SU-DHL-6 (cell line): ENCODE results near the gene RUNX2.
"Not testable (repeated sequence)": the region's sequence is repeated elsewhere in the genome, so short reads cannot be mapped to it uniquely, and the experiment has no call there.

ENCODE experiments used
- H2AFZ ChIP-seq: fragments of 200-600 bp; sonication (generic); 2 replicates; pipeline ENCODE4 v1.6.1; 2014; ENCODE audit warnings: low read depth, mild to moderate bottlenecking, moderate library complexity, mixed read lengths, antibody characterized with exemption, low read length; ENCODE audit not compliant: severe bottlenecking
- H3F3A ChIP-seq: fragments of 200-600 bp; shearing (Covaris generic); 2 replicates; pipeline ENCODE4 v1.6.0; 2016; ENCODE audit warnings: antibody characterized with exemption, mild to moderate bottlenecking; ENCODE audit not compliant: insufficient read depth
- H3K27ac ChIP-seq: fragments of 200-600 bp; sonication (generic); 2 replicates; pipeline ENCODE4 v1.5.1; 2016; ENCODE audit warnings: low read depth, mild to moderate bottlenecking, low read length, moderate library complexity, mixed read lengths
- H3K27me3 ChIP-seq: fragments of 200-600 bp; sonication (generic), shearing (Covaris generic); 2 replicates; pipeline ENCODE4 v1.6.0; 2014; ENCODE audit warnings: mild to moderate bottlenecking, low read length
- H3K36me3 ChIP-seq: fragments of 200-600 bp; sonication (generic); 2 replicates; pipeline ENCODE4 v1.6.1; 2014; ENCODE audit warnings: mild to moderate bottlenecking, low read length, mixed read lengths
- H3K4me2 ChIP-seq: fragments of 300-600, 200-600 bp; shearing (Covaris generic), sonication (generic); 2 replicates; pipeline ENCODE4 v1.6.0; 2014; ENCODE audit warnings: low read length, low read depth, mild to moderate bottlenecking; ENCODE audit not compliant: poor library complexity, severe bottlenecking
- H3K4me3 ChIP-seq: fragments of 200-600 bp; sonication (generic); 2 replicates; pipeline ENCODE4 v1.5.1; 2014; ENCODE audit warnings: antibody characterized with exemption, low read length, mild to moderate bottlenecking, mixed read lengths; ENCODE audit not compliant: insufficient read depth, poor library complexity, severe bottlenecking
- H3K79me2 ChIP-seq: fragments of 200-600 bp; sonication (generic); 2 replicates; pipeline ENCODE4 v1.6.1; 2014; ENCODE audit warnings: mild to moderate bottlenecking, low read length, moderate library complexity; ENCODE audit not compliant: insufficient read depth
- H3K9ac ChIP-seq: fragments of 200-600 bp; sonication (generic); 2 replicates; pipeline ENCODE4 v1.7.0; 2014; ENCODE audit warnings: mild to moderate bottlenecking, low read length
- H3K9me2 ChIP-seq: fragments of 200-600 bp; sonication (generic); replicated peaks from 2 replicates; pipeline ENCODE4 v1.6.1; 2014; ENCODE audit warnings: low read length; ENCODE audit not compliant: insufficient read depth
- H3K9me3 ChIP-seq: fragments of 200-600 bp; sonication (generic); 2 replicates; pipeline ENCODE4 v1.6.1; 2014; ENCODE audit warnings: low read length, mixed read lengths; ENCODE audit not compliant: insufficient read depth
- H4K20me1 ChIP-seq: fragments of 200-600 bp; sonication (generic); 2 replicates; pipeline ENCODE4 v1.6.1; 2014; ENCODE audit warnings: low read depth, mild to moderate bottlenecking, antibody characterized with exemption, low read length, moderate library complexity, mixed read lengths
- CTCF ChIP-seq: fragments of 200-600 bp; sonication (generic); IDR thresholded peaks from one replicate; pipeline ENCODE4 v1.5.1; 2017; ENCODE audit warnings: antibody characterized with exemption, mild to moderate bottlenecking, low read length, moderate library complexity; ENCODE audit not compliant: insufficient read depth, poor library complexity, severe bottlenecking
- EZH2phosphoT487 ChIP-seq: fragments of 200-600 bp; sonication (generic), shearing (Covaris generic); conservative IDR thresholded peaks from 2 replicates; pipeline ENCODE4 v1.6.1; 2018; ENCODE audit warnings: mild to moderate bottlenecking, antibody characterized with exemption, low read length, moderate library complexity, mixed read lengths

The RUNX2 gene

GRCh38 chr6:45667300-45667699 is 339.2 kb downstream of the RUNX2 start:
- no peak overlapping the region for H3K9ac ChIP-seq
- no peak overlapping the region for H3K4me3 ChIP-seq
- no peak overlapping the region for H3K27ac ChIP-seq
- H2AFZ ChIP-seq, result no peak overlapping the region
- H3K9me2 ChIP-seq, result no peaks in the 10 kb centered on the region
- no peak for TF ChIP-seq CTCF
- TF ChIP-seq EZH2phosphoT487, result no peak
- no peaks in the 10 kb centered on the region for H3K79me2 ChIP-seq
- H3K4me2 ChIP-seq, result no peak overlapping the region
- H4K20me1 ChIP-seq, result no peaks in the 10 kb centered on the region
- H3K9me3 ChIP-seq, result no peaks in the 10 kb centered on the region
- no peaks in the 10 kb centered on the region for H3K27me3 ChIP-seq
- no peaks in the 10 kb centered on the region for H3K36me3 ChIP-seq
- peaks cover 7% of the 10 kb centered on the region; the same call in 1 of the 2 replicates for H3F3A ChIP-seq

- Histone ChIP-seq H3K9me2 (no peaks in the 10 kb centered on the region), H2AFZ (no peak overlapping the region), H3K79me2 (no peaks in the 10 kb centered on the region), H3K36me3 (no peaks in the 10 kb centered on the region), H4K20me1 (no peaks in the 10 kb centered on the region), H3K9me3 (no peaks in the 10 kb centered on the region), H3K4me3 (no peak overlapping the region), H3K4me2 (no peak overlapping the region), H3K27me3 (no peaks in the 10 kb centered on the region), H3K9ac (no peak overlapping the region), H3K27ac (no peak overlapping the region), H3F3A (peaks cover 7% of the 10 kb centered on the region; the same call in 1 of the 2 replicates)
- TF ChIP-seq EZH2phosphoT487 (no peak), CTCF (no peak)
Measured at GRCh38 chr6:45667766-45668165, 339.6 kb downstream of the RUNX2 start.

GRCh38 chr6:45668705-45669104 is 340.6 kb downstream of the RUNX2 start:
- Histone ChIP-seq H3K9me3 (no peaks in the 10 kb centered on the region), H2AFZ (no peak overlapping the region), H3K9ac (no peak overlapping the region), H3K27me3 (no peaks in the 10 kb centered on the region), H4K20me1 (no peaks in the 10 kb centered on the region), H3K27ac (no peak overlapping the region), H3K36me3 (no peaks in the 10 kb centered on the region), H3K79me2 (no peaks in the 10 kb centered on the region), H3K4me2 (no peak overlapping the region), H3K9me2 (no peaks in the 10 kb centered on the region), H3F3A (peaks cover 7% of the 10 kb centered on the region; the same call in 1 of the 2 replicates), H3K4me3 (no peak overlapping the region)
- no peak for TF ChIP-seq CTCF
- TF ChIP-seq EZH2phosphoT487, result no peak

GRCh38 chr6:45673167-45673566 is 345.0 kb downstream of the RUNX2 start:
- not testable (repeated sequence) for H3F3A ChIP-seq, H3K4me2 ChIP-seq, H3K27me3 ChIP-seq, H3K79me2 ChIP-seq, H3K9me2 ChIP-seq, H3K9me3 ChIP-seq, H4K20me1 ChIP-seq, H3K9ac ChIP-seq, H3K36me3 ChIP-seq, H3K27ac ChIP-seq, H3K4me3 ChIP-seq, H2AFZ ChIP-seq

- H3F3A ChIP-seq, H3K27me3 ChIP-seq, H3K9me3 ChIP-seq, H3K9ac ChIP-seq, H3K4me2 ChIP-seq, H2AFZ ChIP-seq, H3K27ac ChIP-seq, H3K79me2 ChIP-seq, H3K9me2 ChIP-seq, H4K20me1 ChIP-seq, H3K4me3 ChIP-seq, H3K36me3 ChIP-seq: not testable (repeated sequence)
Measured at GRCh38 chr6:45675166-45675565, 347.0 kb downstream of the RUNX2 start.
